GM12878 (cell line): Measurements from ENCODE around the gene ZDHHC5. TPM values are rescaled to one million over a fixed set of nuclear protein-coding genes. Genes with fewer than 3 reads are reported as not detected.

ENCODE experiments used
- BACH1 ChIP-seq: fragments of 450-650 bp; IDR thresholded peaks from 2 replicates; pipeline ENCODE4 v1.6.1; 2017; ENCODE audit warnings: mild to moderate bottlenecking, borderline replicate concordance
- CBFB ChIP-seq: IDR thresholded peaks from 2 replicates; pipeline ENCODE4 v1.6.1; 2016; ENCODE audit warnings: antibody characterized with exemption, low read depth
- CTCF ChIP-seq, 3 experiments: IDR thresholded peaks in 2 of 3; conservative IDR thresholded peaks in 1 of 3; 2 replicates each; pipeline ENCODE4 v1.5.1; 2011; ENCODE audit warnings: low read depth in 3 of 3, low read length in 3 of 3, mild to moderate bottlenecking in 3 of 3, control low read depth in 2 of 3, moderate library complexity in 2 of 3, inconsistent platforms in 1 of 3, mixed read lengths in 1 of 3; ENCODE audit not compliant: control insufficient read depth in 2 of 3, insufficient read depth in 1 of 3; ENCODE audit errors: extremely low read depth in 1 of 3
- CUX1 ChIP-seq: IDR thresholded peaks from 2 replicates; pipeline ENCODE4 v1.6.1; 2012; ENCODE audit warnings: improper control_type of control experiment, low read depth, low read length; ENCODE audit not compliant: insufficient replicate concordance
- EED ChIP-seq: sonication (generic); IDR thresholded peaks from 2 replicates; pipeline ENCODE4 v1.6.1; 2016; ENCODE audit warnings: antibody characterized with exemption, low read depth
- HCFC1 ChIP-seq: fragments of 150-350 bp; IDR thresholded peaks from 2 replicates; pipeline ENCODE4 v1.6.1; 2014; ENCODE audit warnings: low read length
- KLF5 ChIP-seq: fragments of 450-650 bp; IDR thresholded peaks from 2 replicates; pipeline ENCODE4 v1.6.1; 2014; ENCODE audit warnings: mild to moderate bottlenecking; ENCODE audit not compliant: partially characterized antibody
- MEF2B ChIP-seq: fragments of 450-650 bp; IDR thresholded peaks from 2 replicates; pipeline ENCODE4 v1.6.1; 2018; ENCODE audit warnings: mild to moderate bottlenecking, moderate library complexity; ENCODE audit not compliant: partially characterized antibody, poor library complexity, severe bottlenecking
- NRF1 ChIP-seq: conservative IDR thresholded peaks from 2 replicates; pipeline ENCODE4 v1.6.1; 2011; ENCODE audit warnings: mild to moderate bottlenecking, low read depth, low read length, improper control_type of control experiment
- PAX8 ChIP-seq: fragments of 450-650 bp; IDR thresholded peaks from 2 replicates; pipeline ENCODE4 v1.6.1; 2017; ENCODE audit warnings: mild to moderate bottlenecking, moderate library complexity
- RELB ChIP-seq: fragments of 450-650 bp; IDR thresholded peaks from 2 replicates; pipeline ENCODE4 v1.6.1; 2017; ENCODE audit warnings: low read depth, mild to moderate bottlenecking, moderate library complexity
- SKIL ChIP-seq: fragments of 450-650 bp; IDR thresholded peaks from 2 replicates; pipeline ENCODE4 v1.6.1; 2017; ENCODE audit warnings: mild to moderate bottlenecking, low read depth, inconsistent platforms; ENCODE audit not compliant: poor library complexity, severe bottlenecking
- SPI1 ChIP-seq: IDR thresholded peaks from 2 replicates; pipeline ENCODE4 v1.6.1; 2011; ENCODE audit warnings: low read depth, mild to moderate bottlenecking, low read length, moderate library complexity, borderline replicate concordance; ENCODE audit not compliant: insufficient read depth
- STAT1 ChIP-seq: fragments of 450-650 bp; conservative IDR thresholded peaks from 2 replicates; pipeline ENCODE4 v1.6.1; 2014; ENCODE audit warnings: antibody characterized with exemption, mild to moderate bottlenecking
- WRNIP1 ChIP-seq: IDR thresholded peaks from 2 replicates; pipeline ENCODE4 v1.6.1; 2011; ENCODE audit warnings: low read depth, low read length, improper control_type of control experiment, borderline replicate concordance
- polyA plus RNA-seq, 11 experiments: library from polyadenylated mRNA; depleted of rRNA in 4 of 11; unstranded in 6 of 11; stranded (reverse) in 5 of 11; fragments of >200 nt; fragmentation: Nextera tagmentation in 4 of 11; fragmentation: Illumina TruSeq in 1 of 11; extraction: Ambion mirVana in 4 of 11; extraction: Trizol in 1 of 11; gene quantifications; 1 replicate in 1 of 11; 2 replicates in 10 of 11; pipeline versions ENCODE4 v1.2.1 to v1.2.3, GENCODE V29; 2011 to 2016; ENCODE audit warnings: inconsistent platforms in 2 of 11, missing spikeins in 2 of 11, low read depth in 1 of 11
- total RNA-seq, 4 experiments: library from RNA; depleted of rRNA in 3 of 4; stranded (reverse); fragments of >200 nt in 3 of 4; fragmentation: Illumina TruSeq in 1 of 4; extraction: Trizol in 1 of 4; gene quantifications; 2 replicates each; pipeline versions ENCODE4 v1.2.1 to v1.2.3, GENCODE V29; 2013 to 2021

The ZDHHC5 gene
- total and polyA plus RNA-seq, 10 of the 15 experiments (the other 5 are each of a cell fraction or from before 2014, with no cell fraction given): 3.9 to 61.3 (median 37.6) TPM

GRCh38 chr11:57667117-57667735, 688 bp upstream of the ZDHHC5 start (continued):
- TF ChIP-seq KLF5 (peak; percentile 99), CUX1 (no peak), HCFC1 (peak; percentile 37), SPI1 (peak; percentile 69; the same call in 1 of the 2 replicates), SKIL (peak; percentile 97), WRNIP1 (0 out of 2 replicates have a peak, but pooled peaks have one; percentile 87), CTCF (IDR thresholded peaks at IDR 0.05 in 2 of 3, conservative IDR thresholded peaks at IDR 0.05 in 1 of 3; ENCODE audit: control insufficient read depth in 2 of 3, extremely low read depth in 1 of 3, insufficient read depth in 1 of 3, low read depth in 3 of 3, low read length in 3 of 3) (no peak), RELB (peak; percentile 81), STAT1 (peak; percentile 88; the same call in 1 of the 2 replicates), EED (peak; percentile 38; the same call in 1 of the 2 replicates), BACH1 (no peak), CBFB (0 out of 2 replicates have a peak, but pooled peaks have one; percentile 19), MEF2B (peak; percentile 9), PAX8 (no peak), NRF1 (no peak)
